HUES64 (cell line): ENCODE data around the gene GALNTL6.

Source experiments
- H3K27ac ChIP-seq: 2 replicates; pipeline ENCODE4 v1.7.0; 2013; ENCODE audit warnings: low read depth, low read length, inconsistent platforms
- H3K27me3 ChIP-seq: 2 replicates; pipeline ENCODE4 v1.6.1; 2013; ENCODE audit warnings: mild to moderate bottlenecking, low read length; ENCODE audit not compliant: insufficient read depth
- H3K36me3 ChIP-seq: 2 replicates; pipeline ENCODE4 v1.6.1; 2013; ENCODE audit warnings: mild to moderate bottlenecking, low read length; ENCODE audit not compliant: insufficient read depth
- H3K4me1 ChIP-seq: 2 replicates; pipeline ENCODE4 v1.6.1; 2013; ENCODE audit warnings: mild to moderate bottlenecking, low read length, moderate library complexity; ENCODE audit not compliant: insufficient read depth
- H3K4me3 ChIP-seq: 2 replicates; pipeline ENCODE4 v1.5.1; 2013; ENCODE audit warnings: mild to moderate bottlenecking, low read length, moderate library complexity
- H3K9ac ChIP-seq: 2 replicates; pipeline ENCODE4 v1.6.1; 2013; ENCODE audit warnings: mild to moderate bottlenecking, low read depth, low read length
- H3K9me3 ChIP-seq: 2 replicates; pipeline ENCODE4 v1.6.1; 2013; ENCODE audit warnings: low read depth, low read length; ENCODE audit not compliant: insufficient read depth
- WGBS: fragments of 150-250, 120-280 bp; methylation state at CpG from one replicate; pipeline ENCODE4 v1.1.7; 2013; ENCODE audit warnings: missing lambda C conversion rate; 5-methylcytosine and 5-hydroxymethylcytosine counted together

Gene GALNTL6

DNA sequence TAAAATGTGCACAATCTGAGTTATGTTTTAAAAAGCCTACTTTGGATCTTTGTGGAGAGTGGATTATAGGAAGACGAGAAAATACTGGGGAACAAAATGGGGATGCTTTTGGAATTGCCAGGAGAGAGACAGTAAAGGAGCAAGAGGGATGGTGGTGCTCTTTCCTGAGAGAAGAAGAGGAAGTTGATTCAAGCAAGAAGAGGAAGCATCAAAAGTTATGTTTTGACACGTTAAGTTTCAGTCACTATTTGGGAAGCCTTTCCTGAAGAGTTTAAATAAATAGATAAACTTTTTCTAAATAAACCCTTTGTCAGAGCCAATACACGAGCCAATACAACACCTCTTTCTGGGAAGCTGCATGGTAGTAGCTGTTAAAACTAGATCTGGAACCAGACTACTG, 394.1 kb downstream of the GALNTL6 start:
- no peaks in the 10 kb centered on the region for H3K27me3 ChIP-seq
- H3K9me3 ChIP-seq = no peaks in the 10 kb centered on the region
- WGBS = 90% methylated on average over 3 of the region's 3 CpGs
- no peak overlapping the region for H3K27ac ChIP-seq
- H3K9ac ChIP-seq = no peak overlapping the region
- H3K4me3 ChIP-seq = no peak overlapping the region
- H3K36me3 ChIP-seq = no peaks in the 10 kb centered on the region
- H3K4me1 ChIP-seq = no peaks in the 10 kb centered on the region

DNA sequence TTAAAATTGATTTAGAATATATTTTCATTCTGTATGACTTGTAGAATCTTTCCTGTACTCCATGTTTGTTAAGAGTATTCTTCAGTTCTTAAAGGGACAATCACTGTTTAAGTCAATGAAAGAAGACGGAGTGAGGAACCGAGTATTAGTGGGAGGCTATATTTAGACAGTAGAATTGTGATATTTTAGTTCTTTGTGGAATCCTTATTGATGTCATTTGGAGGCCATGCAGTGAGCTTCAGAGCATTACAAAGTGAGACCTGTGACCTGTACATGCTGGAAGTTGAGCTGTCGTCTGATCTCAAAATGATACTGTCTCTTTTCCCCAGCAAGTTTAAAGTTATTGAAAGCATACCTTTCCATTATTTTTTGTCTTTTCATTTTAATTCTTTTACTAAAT, 394.7 kb downstream of the GALNTL6 start:
- H3K36me3 ChIP-seq = no peaks in the 10 kb centered on the region
- 62% methylated on average over 3 of the region's 3 CpGs for WGBS
- H3K9ac ChIP-seq = no peak overlapping the region
- no peaks in the 10 kb centered on the region for H3K27me3 ChIP-seq
- H3K27ac ChIP-seq = no peak overlapping the region
- H3K9me3 ChIP-seq = no peaks in the 10 kb centered on the region
- H3K4me3 ChIP-seq = no peak overlapping the region
- H3K4me1 ChIP-seq = no peaks in the 10 kb centered on the region

DNA sequence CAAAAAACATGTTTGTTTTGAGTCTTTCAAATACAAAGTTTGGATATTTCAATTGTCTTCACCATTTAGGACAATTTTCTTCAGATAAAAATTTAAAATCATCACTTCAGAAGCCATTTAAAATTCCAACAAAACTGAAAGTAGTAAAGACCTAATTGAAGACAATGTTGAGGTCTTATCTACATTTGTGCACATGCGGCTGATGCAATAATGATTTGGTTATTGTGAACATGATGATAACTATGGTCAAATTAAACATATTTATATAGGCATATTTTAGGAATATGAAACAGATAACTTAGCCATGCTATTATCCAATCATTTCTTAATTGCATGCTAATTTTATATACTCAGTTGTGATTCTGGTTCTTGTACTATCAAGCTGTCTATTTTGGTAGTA, 407.5 kb downstream of the GALNTL6 start:
- Histone ChIP-seq H3K4me3 (no peak overlapping the region), H3K9me3 (no peaks in the 10 kb centered on the region), H3K27ac (no peak overlapping the region), H3K4me1 (no peaks in the 10 kb centered on the region; the same call in 1 of the 2 replicates), H3K27me3 (no peaks in the 10 kb centered on the region), H3K9ac (no peak overlapping the region), H3K36me3 (no peaks in the 10 kb centered on the region)
- 0% methylated on average over 1 of the region's 1 CpG for WGBS

DNA sequence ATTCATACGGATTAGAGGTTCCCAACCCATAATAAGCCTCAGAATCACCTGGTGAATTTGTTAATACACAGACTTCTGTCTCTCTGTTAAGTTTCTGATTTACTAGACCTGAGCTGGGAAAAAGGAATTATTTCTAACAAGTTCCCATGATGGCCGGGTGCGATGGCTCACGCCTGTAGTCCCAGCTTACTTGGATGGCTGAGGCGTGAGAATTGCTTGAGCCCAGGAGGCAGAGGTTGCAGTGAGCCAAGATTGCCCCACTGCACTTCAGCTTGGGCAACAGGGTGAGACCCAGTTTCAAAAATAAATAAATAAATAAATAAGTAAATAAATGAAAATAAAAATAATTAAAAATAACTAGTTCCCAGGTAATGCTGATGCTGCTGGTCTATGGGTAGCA, 412.3 kb downstream of the GALNTL6 start:
- Histone ChIP-seq H3K9ac (no peak overlapping the region), H3K27ac (no peak overlapping the region), H3K4me3 (no peak overlapping the region), H3K9me3 (no peaks in the 10 kb centered on the region), H3K27me3 (no peaks in the 10 kb centered on the region), H3K4me1 (no peaks in the 10 kb centered on the region), H3K36me3 (no peaks in the 10 kb centered on the region)
- WGBS = 92% methylated on average over 5 of the region's 5 CpGs

DNA sequence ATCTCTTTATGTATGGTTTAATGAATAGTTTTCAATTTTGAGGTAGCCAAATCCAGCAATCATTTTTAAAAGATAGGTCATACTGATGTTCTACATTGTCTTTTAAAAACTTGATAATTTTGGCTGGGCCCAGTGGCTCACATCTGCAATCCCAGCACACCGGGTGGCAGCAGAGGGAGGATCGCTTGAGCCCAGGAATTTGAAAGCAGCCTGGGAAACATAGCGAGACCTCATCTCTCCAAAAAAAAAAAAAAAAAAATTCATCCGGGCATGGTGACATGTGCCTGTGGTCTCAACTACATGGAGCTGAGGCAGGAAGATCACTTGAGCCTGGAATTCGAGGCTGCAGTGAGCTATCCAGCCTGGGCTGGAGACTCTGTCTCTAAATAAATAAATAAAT, 419.8 kb downstream of the GALNTL6 start:
- no peak overlapping the region for H3K27ac ChIP-seq
- H3K27me3 ChIP-seq = no peaks in the 10 kb centered on the region
- H3K36me3 ChIP-seq = no peaks in the 10 kb centered on the region
- H3K9me3 ChIP-seq = 0 out of 2 replicates have a peak, but pooled peaks cover 4% of the 10 kb centered on the region
- H3K4me1 ChIP-seq = no peaks in the 10 kb centered on the region
- no peak overlapping the region for H3K4me3 ChIP-seq
- no peak overlapping the region for H3K9ac ChIP-seq
- 37% methylated on average over 4 of the region's 5 CpGs for WGBS

DNA sequence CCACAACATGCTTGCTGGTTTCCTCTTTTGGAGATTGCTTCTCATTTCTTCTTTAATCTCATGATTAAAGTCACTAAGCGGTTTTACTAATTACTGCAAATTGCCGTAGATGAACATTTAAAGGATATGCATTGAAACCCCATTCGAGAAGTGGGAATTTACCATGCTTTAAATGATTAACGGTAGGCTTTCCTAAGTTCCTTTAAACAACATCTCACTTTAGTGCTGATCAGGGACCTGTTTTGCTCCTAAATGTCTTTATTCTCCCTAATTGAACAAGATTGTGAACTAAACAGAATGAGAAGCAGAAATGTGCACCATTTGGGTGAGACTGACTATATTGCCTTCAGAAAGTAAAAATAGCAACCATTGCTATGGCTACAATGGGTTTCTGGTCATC, 430.3 kb downstream of the GALNTL6 start:
- no peaks in the 10 kb centered on the region for H3K9me3 ChIP-seq
- H3K9ac ChIP-seq = no peak overlapping the region
- H3K27ac ChIP-seq = no peak overlapping the region
- H3K27me3 ChIP-seq = no peaks in the 10 kb centered on the region
- no peaks in the 10 kb centered on the region for H3K4me1 ChIP-seq
- no peak overlapping the region for H3K4me3 ChIP-seq
- no peaks in the 10 kb centered on the region for H3K36me3 ChIP-seq
- WGBS = 94% methylated on average over 4 of the region's 4 CpGs

DNA sequence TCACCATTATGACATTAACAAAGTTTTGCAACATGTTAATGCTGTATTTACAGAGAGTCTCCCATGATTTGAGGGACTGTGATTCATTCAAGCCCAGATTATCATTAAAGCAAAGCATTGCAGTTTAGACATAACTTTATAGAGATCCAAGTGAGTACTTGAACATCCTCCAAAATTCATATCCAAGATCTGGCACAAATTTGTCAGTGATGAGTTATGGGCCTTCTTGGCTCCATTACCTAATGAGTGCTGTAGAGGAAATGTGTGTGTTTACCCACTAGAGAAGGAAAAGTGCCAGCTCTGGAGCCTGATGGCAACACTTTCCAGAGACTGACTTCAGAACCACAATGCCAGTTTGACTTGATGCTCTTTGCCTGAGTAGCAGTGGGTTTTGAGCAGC, 432.3 kb downstream of the GALNTL6 start:
- H3K4me3 ChIP-seq = no peak overlapping the region
- H3K4me1 ChIP-seq = no peaks in the 10 kb centered on the region
- H3K27ac ChIP-seq = no peak overlapping the region
- H3K9ac ChIP-seq = no peak overlapping the region
- H3K27me3 ChIP-seq = no peaks in the 10 kb centered on the region
- no peaks in the 10 kb centered on the region for H3K9me3 ChIP-seq
- no peaks in the 10 kb centered on the region for H3K36me3 ChIP-seq

DNA sequence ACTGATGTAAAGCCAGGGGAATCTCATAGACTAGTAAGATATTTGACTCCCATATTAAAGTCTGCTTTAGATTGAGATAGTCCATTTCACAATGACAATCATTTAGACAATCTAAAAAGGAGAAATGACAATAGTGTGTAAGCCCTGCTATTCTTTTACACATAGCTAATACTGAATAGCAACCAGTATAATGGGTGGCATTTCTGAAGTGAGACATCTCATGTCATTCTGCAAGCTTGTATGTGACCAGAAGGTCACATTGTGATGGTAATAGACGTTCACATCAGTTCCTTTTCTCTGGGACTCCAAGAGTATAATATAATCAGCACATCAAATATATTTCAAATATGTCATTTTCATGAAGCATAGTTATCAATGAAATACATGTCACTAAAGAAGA, 440.2 kb downstream of the GALNTL6 start:
- no peaks in the 10 kb centered on the region for H3K4me1 ChIP-seq
- H3K9me3 ChIP-seq = no peaks in the 10 kb centered on the region
- H3K4me3 ChIP-seq = no peak overlapping the region
- H3K27ac ChIP-seq = no peak overlapping the region
- H3K36me3 ChIP-seq = no peaks in the 10 kb centered on the region
- H3K9ac ChIP-seq = no peak overlapping the region
- H3K27me3 ChIP-seq = no peaks in the 10 kb centered on the region
- 80% methylated on average over 1 of the region's 1 CpG for WGBS

DNA sequence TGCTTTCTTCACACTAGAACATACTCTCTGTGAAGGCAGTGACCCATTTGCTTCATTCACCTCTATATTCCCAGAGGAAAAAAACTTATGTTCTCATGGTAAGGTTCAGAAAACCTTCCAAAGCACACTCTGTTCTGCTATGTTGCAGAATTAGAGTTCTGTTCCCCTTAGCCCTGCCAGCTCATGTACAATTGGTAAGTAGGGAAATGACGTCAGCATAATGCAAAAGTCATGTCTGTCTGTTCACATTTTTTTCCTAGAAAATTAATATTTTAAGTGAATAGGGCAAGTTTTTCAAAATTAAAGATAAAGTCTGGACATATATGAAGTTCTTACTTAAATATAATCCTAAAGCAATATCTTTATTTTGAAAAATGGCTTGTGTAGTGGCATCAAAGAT, 443.6 kb downstream of the GALNTL6 start:
- no peak overlapping the region for H3K4me3 ChIP-seq
- H3K27me3 ChIP-seq = no peaks in the 10 kb centered on the region
- H3K9ac ChIP-seq = no peak overlapping the region
- no peaks in the 10 kb centered on the region for H3K4me1 ChIP-seq
- 100% methylated on average over 1 of the region's 1 CpG for WGBS
- no peaks in the 10 kb centered on the region for H3K36me3 ChIP-seq
- H3K27ac ChIP-seq = no peak overlapping the region
- H3K9me3 ChIP-seq = no peaks in the 10 kb centered on the region

DNA sequence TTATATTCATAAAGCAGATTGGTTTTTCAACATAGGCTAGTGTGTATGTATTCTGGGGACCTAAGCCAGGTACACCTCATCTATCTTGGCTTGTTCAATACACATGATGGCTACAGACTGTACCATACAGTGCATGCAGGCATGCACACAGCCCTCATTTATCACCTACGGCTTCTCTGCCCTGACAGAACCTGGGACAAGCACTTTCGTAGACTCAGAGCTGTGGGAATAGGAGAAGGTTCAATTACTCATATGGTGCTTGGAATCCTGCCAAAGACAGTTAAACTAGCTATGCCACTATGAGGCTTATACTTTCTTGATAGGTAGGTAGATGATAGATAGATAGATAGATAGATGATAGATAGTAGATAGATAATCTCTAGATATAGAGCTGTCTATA, 457.2 kb downstream of the GALNTL6 start:
- Histone ChIP-seq H3K9me3 (no peaks in the 10 kb centered on the region), H3K9ac (no peak overlapping the region), H3K36me3 (no peaks in the 10 kb centered on the region), H3K27ac (no peak overlapping the region), H3K27me3 (no peaks in the 10 kb centered on the region), H3K4me1 (no peaks in the 10 kb centered on the region), H3K4me3 (no peak overlapping the region)
- 96% methylated on average over 2 of the region's 2 CpGs for WGBS

DNA sequence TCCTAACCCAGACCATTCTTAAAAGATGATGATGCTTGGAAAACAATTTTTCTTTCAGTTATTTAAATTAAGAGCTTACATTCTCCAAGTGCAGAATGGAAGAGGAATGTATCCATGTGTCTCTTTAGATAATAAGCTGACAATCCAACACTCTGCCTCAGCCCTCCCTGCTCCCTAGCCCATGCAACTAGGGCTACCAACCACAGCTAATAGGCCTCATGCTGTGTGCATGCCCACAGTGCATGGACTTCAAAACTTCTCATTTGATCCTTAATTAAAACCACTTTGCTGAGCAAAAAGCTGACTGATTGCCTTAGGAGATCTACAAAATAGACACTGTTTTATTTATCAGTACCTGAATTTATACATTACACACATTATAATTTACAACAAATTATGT, 473.9 kb downstream of the GALNTL6 start:
- H3K4me1 ChIP-seq = no peaks in the 10 kb centered on the region
- no peak overlapping the region for H3K9ac ChIP-seq
- H3K4me3 ChIP-seq = no peak overlapping the region
- no peaks in the 10 kb centered on the region for H3K27me3 ChIP-seq
- no peaks in the 10 kb centered on the region for H3K9me3 ChIP-seq
- no peak overlapping the region for H3K27ac ChIP-seq
- no peaks in the 10 kb centered on the region for H3K36me3 ChIP-seq

DNA sequence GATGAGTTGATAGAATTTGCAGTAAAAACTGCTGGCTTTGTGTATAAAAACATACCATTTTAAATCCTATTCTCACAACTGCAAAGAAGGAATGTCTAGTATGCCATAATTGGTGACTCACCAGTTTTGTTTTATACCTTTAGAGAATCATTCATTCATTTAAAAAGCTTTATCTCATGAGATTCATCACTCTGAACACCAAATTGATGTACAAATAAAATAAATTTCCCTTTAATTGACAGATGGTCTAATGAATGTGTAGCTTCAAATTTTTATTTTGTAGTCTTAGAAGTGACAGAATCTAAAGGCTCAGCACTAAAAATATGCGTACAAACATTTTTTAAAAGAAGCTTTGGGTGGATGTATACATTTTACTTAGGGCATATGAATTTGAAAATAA, 492.5 kb downstream of the GALNTL6 start:
- no peaks in the 10 kb centered on the region for H3K9me3 ChIP-seq
- H3K9ac ChIP-seq = no peak overlapping the region
- no peaks in the 10 kb centered on the region for H3K27me3 ChIP-seq
- no peaks in the 10 kb centered on the region for H3K4me1 ChIP-seq
- no peak overlapping the region for H3K27ac ChIP-seq
- no peaks in the 10 kb centered on the region for H3K36me3 ChIP-seq
- 92% methylated on average over 1 of the region's 1 CpG for WGBS
- no peak overlapping the region for H3K4me3 ChIP-seq
